ENCODE measurements around the gene CCL21. TPM values are rescaled to one million over a fixed set of nuclear protein-coding genes. Genes with fewer than 3 reads are reported as not detected.
"Not testable (repeated sequence)": the region's sequence is repeated elsewhere in the genome, so short reads cannot be mapped to it uniquely, and the experiment has no call there.

Gene CCL21, protein sequence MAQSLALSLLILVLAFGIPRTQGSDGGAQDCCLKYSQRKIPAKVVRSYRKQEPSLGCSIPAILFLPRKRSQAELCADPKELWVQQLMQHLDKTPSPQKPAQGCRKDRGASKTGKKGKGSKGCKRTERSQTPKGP
- total RNA-seq (100 to 1,000 TPM in 3 of 4 donors, 10 to 100 TPM in 1; 61.6 to 214 (median 160) TPM), polyA plus RNA-seq (100 to 1,000 TPM in 1 of 3 donors, 10 to 100 TPM in 1, 1 to 10 TPM in 1; 1.4 to 204 (median 41.4) TPM)

- no peak within 1 kb of the TSS for H3K27ac ChIP-seq
- no peak for DNase-seq
Measured at GRCh38 chr9:34710023-34710422, at the start of gene CCL21. CCL21 (minus strand) TSS chr9:34710136; CDS start chr9:34710066, 70 bp downstream.

GRCh38 chr9:34759432-34760134 lies 49.6 kb upstream of the CCL21 start:
- TF ChIP-seq POLR2AphosphoS5 (IDR thresholded peaks at IDR 0.05) = no peak
- TF ChIP-seq, protein P1, sequence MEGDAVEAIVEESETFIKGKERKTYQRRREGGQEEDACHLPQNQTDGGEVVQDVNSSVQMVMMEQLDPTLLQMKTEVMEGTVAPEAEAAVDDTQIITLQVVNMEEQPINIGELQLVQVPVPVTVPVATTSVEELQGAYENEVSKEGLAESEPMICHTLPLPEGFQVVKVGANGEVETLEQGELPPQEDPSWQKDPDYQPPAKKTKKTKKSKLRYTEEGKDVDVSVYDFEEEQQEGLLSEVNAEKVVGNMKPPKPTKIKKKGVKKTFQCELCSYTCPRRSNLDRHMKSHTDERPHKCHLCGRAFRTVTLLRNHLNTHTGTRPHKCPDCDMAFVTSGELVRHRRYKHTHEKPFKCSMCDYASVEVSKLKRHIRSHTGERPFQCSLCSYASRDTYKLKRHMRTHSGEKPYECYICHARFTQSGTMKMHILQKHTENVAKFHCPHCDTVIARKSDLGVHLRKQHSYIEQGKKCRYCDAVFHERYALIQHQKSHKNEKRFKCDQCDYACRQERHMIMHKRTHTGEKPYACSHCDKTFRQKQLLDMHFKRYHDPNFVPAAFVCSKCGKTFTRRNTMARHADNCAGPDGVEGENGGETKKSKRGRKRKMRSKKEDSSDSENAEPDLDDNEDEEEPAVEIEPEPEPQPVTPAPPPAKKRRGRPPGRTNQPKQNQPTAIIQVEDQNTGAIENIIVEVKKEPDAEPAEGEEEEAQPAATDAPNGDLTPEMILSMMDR (IDR thresholded peaks at IDR 0.05) = no peak
- TF ChIP-seq EP300 (IDR thresholded peaks at IDR 0.05) = no peak
- TF ChIP-seq POLR2A (IDR thresholded peaks at IDR 0.05) = no peak
- intact Hi-C loops (cut with DNase I) = no loop called here
- no peak for DNase-seq
- H3K27ac ChIP-seq = no peak overlapping the region
- 79 to 84% methylated on average over 13 of the region's 13 CpGs for WGBS, 2 donors
- H3K4me1 ChIP-seq = no peaks in the 10 kb centered on the region
- H3K27me3 ChIP-seq = peaks cover 0 to 7% (median 0%) of the 10 kb centered on the region in 3 donors
- no peaks in the 10 kb centered on the region for H3K36me3 ChIP-seq
- H3K9me3 ChIP-seq = no peaks in the 10 kb centered on the region
- H3K4me3 ChIP-seq = no peak overlapping the region

More at GRCh38 chr9:34710023-34710422, at the start of gene CCL21:
- 58 to 64% methylated on average over 2 of the region's 2 CpGs for WGBS, 2 donors
- no peak within 1 kb of the TSS for H3K4me3 ChIP-seq
- H3K9me3 ChIP-seq = no peaks in the 10 kb centered on the region
- no peaks in the 10 kb centered on the region for H3K4me1 ChIP-seq
- no peak for TF ChIP-seq EP300 (IDR thresholded peaks at IDR 0.05)
- TF ChIP-seq, protein P1 (IDR thresholded peaks at IDR 0.05) = no peak
- no peak for TF ChIP-seq POLR2A (IDR thresholded peaks at IDR 0.05)
- TF ChIP-seq POLR2AphosphoS5 (IDR thresholded peaks at IDR 0.05) = no peak
- no peaks in the 10 kb centered on the region for H3K27me3 ChIP-seq
- intact Hi-C loops (cut with DNase I) = no loop called here
- no peaks in the 10 kb centered on the region for H3K36me3 ChIP-seq

- WGBS, 2 donors = 37 to 74% methylated on average over 2 of the region's 2 CpGs
- H3K4me3 ChIP-seq; DNase-seq; H3K27me3 ChIP-seq; H3K27ac ChIP-seq; intact Hi-C loops (cut with DNase I); H3K9me3 ChIP-seq; H3K4me1 ChIP-seq; H3K36me3 ChIP-seq: not testable (repeated sequence)
Measured at GRCh38 chr9:34750320-34750719, 40.4 kb upstream of the CCL21 start.

- no peaks in the 10 kb centered on the region for H3K27me3 ChIP-seq
- intact Hi-C loops (cut with DNase I) = no loop called here
- no peaks in the 10 kb centered on the region for H3K9me3 ChIP-seq
- no peak for TF ChIP-seq EP300 (IDR thresholded peaks at IDR 0.05)
- TF ChIP-seq, protein P1 (IDR thresholded peaks at IDR 0.05) = no peak
- TF ChIP-seq POLR2A (IDR thresholded peaks at IDR 0.05) = no peak
- no peak for TF ChIP-seq POLR2AphosphoS5 (IDR thresholded peaks at IDR 0.05)
- no peak overlapping the region for H3K4me3 ChIP-seq
- no peak overlapping the region for H3K27ac ChIP-seq
- DNase-seq = no peak
- H3K36me3 ChIP-seq = no peaks in the 10 kb centered on the region
- H3K4me1 ChIP-seq = peaks cover 0 to 4% (median 0%) of the 10 kb centered on the region in 4 donors
Measured at GRCh38 chr9:34746526-34746925, 36.6 kb upstream of the CCL21 start.

GRCh38 chr9:34744295-34745221 lies 34.6 kb upstream of the CCL21 start:
- no peaks in the 10 kb centered on the region for H3K36me3 ChIP-seq
- DNase-seq = peak; percentile 79
- H3K27ac ChIP-seq = no peak overlapping the region
- peaks cover 0 to 4% (median 0%) of the 10 kb centered on the region in 4 donors for H3K4me1 ChIP-seq
- no peaks in the 10 kb centered on the region for H3K27me3 ChIP-seq
- H3K9me3 ChIP-seq = no peaks in the 10 kb centered on the region
- H3K4me3 ChIP-seq = no peak overlapping the region
- TF ChIP-seq EP300 (IDR thresholded peaks at IDR 0.05) = no peak
- TF ChIP-seq POLR2A (IDR thresholded peaks at IDR 0.05) = no peak
- TF ChIP-seq, protein P1 (IDR thresholded peaks at IDR 0.05) = no peak
- no peak for TF ChIP-seq POLR2AphosphoS5 (IDR thresholded peaks at IDR 0.05)
- intact Hi-C loops (cut with DNase I) = no loop called here
- WGBS, 2 donors = 76 to 83% methylated on average over 2 of the region's 2 CpGs
